ENCODE results near the gene OSBPL8. TPM values are rescaled to one million over a fixed set of nuclear protein-coding genes. Genes with fewer than 3 reads are reported as not detected.

OSBPL8 gene
- total and polyA plus RNA-seq, 8 donors: 7.7 to 147 (median 29.4) TPM

GRCh38 chr12:76529226-76529918 lies 30.2 kb downstream of the OSBPL8 start:
- 53 to 82% (median 72%) methylated on average over 4 of the region's 4 CpGs for WGBS, 5 donors
- DNase-seq: no peak
- Histone ChIP-seq H3K27me3 (no peaks in the 10 kb centered on the region), H3K36me3 (no peaks in the 10 kb centered on the region), H3K9me3 (no peaks in the 10 kb centered on the region), H3K27ac (no peak overlapping the region), H3K4me1 (peaks cover 0 to 29% (median 7%) of the 10 kb centered on the region in 4 donors), H3K4me3 (no peak overlapping the region)
- TF ChIP-seq EP300 (IDR thresholded peaks at IDR 0.05): no peak
- TF ChIP-seq POLR2A (IDR thresholded peaks at IDR 0.05): no peak
- intact Hi-C loops (cut with DNase I; ENCODE audit: low total_unique reads): no loop called here

GRCh38 chr12:76523408-76523807 lies 36.2 kb downstream of the OSBPL8 start:
- H3K9me3 ChIP-seq: no peaks in the 10 kb centered on the region
- H3K27me3 ChIP-seq: no peaks in the 10 kb centered on the region
- intact Hi-C loops (cut with DNase I; ENCODE audit: low total_unique reads): no loop called here
- H3K27ac ChIP-seq: no peak overlapping the region
- no peak overlapping the region for H3K4me3 ChIP-seq
- peaks cover 0 to 13% (median 0%) of the 10 kb centered on the region in 4 donors for H3K4me1 ChIP-seq
- no peak for TF ChIP-seq POLR2AphosphoS5 (IDR thresholded peaks at IDR 0.05)
- TF ChIP-seq CTCF (IDR thresholded peaks at IDR 0.05): no peak
- no peak for TF ChIP-seq EP300 (IDR thresholded peaks at IDR 0.05)
- no peak for TF ChIP-seq POLR2A (IDR thresholded peaks at IDR 0.05)
- no peaks in the 10 kb centered on the region for H3K36me3 ChIP-seq
- no peak for DNase-seq

GRCh38 chr12:76520348-76520747 lies 39.2 kb downstream of the OSBPL8 start:
- no peaks in the 10 kb centered on the region for H3K27me3 ChIP-seq
- peaks cover 0 to 14% (median 0%) of the 10 kb centered on the region in 4 donors for H3K4me1 ChIP-seq
- no peaks in the 10 kb centered on the region for H3K9me3 ChIP-seq
- H3K27ac ChIP-seq: no peak overlapping the region
- H3K4me3 ChIP-seq: no peak overlapping the region
- intact Hi-C loops (cut with DNase I; ENCODE audit: low total_unique reads): no loop called here
- no peak for TF ChIP-seq POLR2A (IDR thresholded peaks at IDR 0.05)
- no peak for TF ChIP-seq CTCF (IDR thresholded peaks at IDR 0.05)
- no peak for TF ChIP-seq EP300 (IDR thresholded peaks at IDR 0.05)
- no peak for TF ChIP-seq POLR2AphosphoS5 (IDR thresholded peaks at IDR 0.05)
- H3K36me3 ChIP-seq: peaks cover 0 to 3% (median 0%) of the 10 kb centered on the region in 4 donors
- no peak for DNase-seq

- H3K4me3 ChIP-seq: no peak overlapping the region
- H3K4me1 ChIP-seq: peaks cover 0 to 14% (median 0%) of the 10 kb centered on the region in 4 donors
- WGBS, 5 donors: 85 to 89% (median 85%) methylated on average over 5 of the region's 5 CpGs
- peaks cover 0 to 6% (median 0%) of the 10 kb centered on the region in 4 donors for H3K36me3 ChIP-seq
- no peaks in the 10 kb centered on the region for H3K27me3 ChIP-seq
- TF ChIP-seq POLR2AphosphoS5 (IDR thresholded peaks at IDR 0.05): no peak
- TF ChIP-seq CTCF (IDR thresholded peaks at IDR 0.05): no peak
- no peak for TF ChIP-seq EP300 (IDR thresholded peaks at IDR 0.05)
- no peak for TF ChIP-seq POLR2A (IDR thresholded peaks at IDR 0.05)
- H3K9me3 ChIP-seq: no peaks in the 10 kb centered on the region
- no peak for DNase-seq
- H3K27ac ChIP-seq: no peak overlapping the region
- intact Hi-C loops (cut with DNase I; ENCODE audit: low total_unique reads): no loop called here
Measured at GRCh38 chr12:76519538-76519937, 40.0 kb downstream of the OSBPL8 start.

- Histone ChIP-seq H3K27me3 (no peaks in the 10 kb centered on the region), H3K27ac (no peak overlapping the region), H3K9me3 (no peaks in the 10 kb centered on the region), H3K4me1 (peaks cover 0 to 14% (median 0%) of the 10 kb centered on the region in 4 donors), H3K4me3 (no peak overlapping the region), H3K36me3 (peaks cover 0 to 6% (median 0%) of the 10 kb centered on the region in 4 donors)
- WGBS, 5 donors: 89 to 97% (median 93%) methylated on average over 2 of the region's 2 CpGs
- intact Hi-C loops (cut with DNase I; ENCODE audit: low total_unique reads): no loop called here
- no peak for DNase-seq
- no peak for TF ChIP-seq CTCF (IDR thresholded peaks at IDR 0.05)
- TF ChIP-seq POLR2AphosphoS5 (IDR thresholded peaks at IDR 0.05): no peak
- TF ChIP-seq POLR2A (IDR thresholded peaks at IDR 0.05): no peak
- TF ChIP-seq EP300 (IDR thresholded peaks at IDR 0.05): no peak
Measured at GRCh38 chr12:76518699-76519098, 40.9 kb downstream of the OSBPL8 start.

Measured in stomach (tissue), 9 donors.